Vagina (tissue), 2 donors: Measurements from ENCODE around the gene FOXO4.

Experiments
- CTCF ChIP-seq, 3 experiments: fragments of 450-650 bp in 2 of 3; fragments of 200-600 bp in 1 of 3; sonication (generic) in 1 of 3; IDR thresholded peaks; one replicate each; pipeline ENCODE4 v1.5.1; 2017 to 2019; ENCODE audit warnings: antibody characterized with exemption in 3 of 3, mild to moderate bottlenecking in 2 of 3, moderate library complexity in 2 of 3
- POLR2A ChIP-seq, 2 donors: fragments of 450-650 bp; IDR thresholded peaks; one replicate each; pipeline ENCODE4 v1.6.1; 2017; ENCODE audit warnings: antibody characterized with exemption in 2 of 2, mild to moderate bottlenecking in 2 of 2, moderate library complexity in 2 of 2
- POLR2AphosphoS5 ChIP-seq, 2 donors: sonication (generic); formaldehyde crosslinking; IDR thresholded peaks; one replicate each; pipeline ENCODE4 v1.9.0; 2017; ENCODE audit warnings: antibody characterized with exemption in 2 of 2, mild to moderate bottlenecking in 2 of 2, low read depth in 1 of 2; ENCODE audit not compliant: insufficient read depth in 1 of 2

DNA sequence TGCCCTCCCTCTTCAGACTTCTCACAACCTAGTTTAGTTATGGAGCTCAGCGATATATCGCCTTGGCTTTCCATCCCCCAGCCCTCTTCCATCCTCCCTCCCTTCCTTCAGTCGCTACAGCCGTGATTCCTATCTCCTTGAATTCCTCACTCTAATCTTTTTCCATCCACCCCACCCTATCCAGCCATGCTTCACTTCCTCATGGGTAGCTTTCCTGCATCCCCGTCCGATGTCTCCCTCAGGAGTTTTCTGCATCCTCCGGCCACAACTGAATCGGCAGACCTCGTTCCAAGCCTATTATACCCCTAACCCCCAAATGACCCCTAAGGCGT, 28.0 kb upstream of the FOXO4 start:
- TF ChIP-seq CTCF (IDR thresholded peaks at IDR 0.05) (no peak), POLR2AphosphoS5 (IDR thresholded peaks at IDR 0.05; ENCODE audit: insufficient read depth in 1 of 2, low read depth in 1 of 2) (no peak), POLR2A (IDR thresholded peaks at IDR 0.05) (no peak)
